IMR-90 (cell line): ENCODE data around the gene CYTH4. TPM values are rescaled to one million over a fixed set of nuclear protein-coding genes. Genes with fewer than 3 reads are reported as not detected.
A peak's percentile ranks its signal among the peaks of the same experiment; 100 is the strongest.

Source experiments
- ATAC-seq: fragments of 200-7000 bp; cut with Tn5 transposase; 2 replicates; pipeline ENCODE4 v1.9.1; 2020; ENCODE audit warnings: low read depth, mild to moderate bottlenecking, moderate library complexity
- BruUV-seq: library from RNA; stranded (reverse); fragments of 400-500 nt; replicated peaks from 2 replicates; lab custom pipeline; 2021; lab: Mats Ljungman, UMichigan
- CTCF ChIA-PET: fragments of 300-600 bp; formaldehyde crosslinking; extraction: SDS; loops from one replicate; lab custom pipeline; 2021; ENCODE audit warnings: antibody characterized with exemption; lab: Yijun Ruan, JAX
- POLR2A ChIA-PET: fragments of 300-600 bp; sonication (Branson Sonifier 250); formaldehyde crosslinking; loops from one replicate; lab custom pipeline; 2022; ENCODE audit warnings: antibody characterized with exemption; ENCODE audit not compliant: unreplicated experiment; lab: Charles Lee
- DNase-seq: peaks from one replicate; pipeline ENCODE4 v3.0.0; 2013
- H2AFZ ChIP-seq: replicated peaks from 2 replicates; pipeline ENCODE3; 2013; ENCODE audit warnings: low read length, mild to moderate bottlenecking; ENCODE audit not compliant: poor library complexity
- H2AK5ac ChIP-seq: 2 replicates; pipeline ENCODE4 v1.6.1; 2013; ENCODE audit warnings: low read depth, low read length, inconsistent platforms
- H2AK9ac ChIP-seq: replicated peaks from 2 replicates; pipeline ENCODE3; 2013; ENCODE audit warnings: mild to moderate bottlenecking, low read depth, low read length, moderate library complexity; ENCODE audit not compliant: poor library complexity
- H2BK120ac ChIP-seq: 2 replicates; pipeline ENCODE4 v1.6.1; 2013; ENCODE audit warnings: low read depth, low read length, inconsistent platforms
- H2BK15ac ChIP-seq: 3 replicates; pipeline ENCODE4 v1.6.1; 2013; ENCODE audit warnings: low read depth, low read length, inconsistent platforms
- H2BK20ac ChIP-seq: 2 replicates; pipeline ENCODE4 v1.6.1; 2013; ENCODE audit warnings: low read depth, mild to moderate bottlenecking, inconsistent platforms, low read length, moderate library complexity
- H2BK5ac ChIP-seq: 2 replicates; pipeline ENCODE4 v1.6.1; 2013; ENCODE audit warnings: mild to moderate bottlenecking, low read depth, low read length, inconsistent platforms; ENCODE audit not compliant: poor library complexity, severe bottlenecking
- H3K14ac ChIP-seq: replicated peaks from 2 replicates; pipeline ENCODE4 v1.6.1; 2013; ENCODE audit warnings: low read depth, low read length, inconsistent platforms
- H3K18ac ChIP-seq: 2 replicates; pipeline ENCODE4 v1.6.1; 2013; ENCODE audit warnings: low read depth, low read length, control low read depth
- H3K23ac ChIP-seq: 2 replicates; pipeline ENCODE4 v1.6.1; 2013; ENCODE audit warnings: low read depth, low read length, inconsistent platforms
- H3K27ac ChIP-seq: 2 replicates; pipeline ENCODE4 v1.5.1; 2013; ENCODE audit warnings: mild to moderate bottlenecking, control low read depth, low read length; ENCODE audit not compliant: insufficient read depth
- H3K27me3 ChIP-seq: 2 replicates; pipeline ENCODE4 v1.6.1; 2013; ENCODE audit warnings: low read length; ENCODE audit not compliant: control insufficient read depth, insufficient read depth
- H3K36me3 ChIP-seq: 2 replicates; pipeline ENCODE4 v1.6.1; 2013; ENCODE audit warnings: low read length, mixed read lengths; ENCODE audit not compliant: control insufficient read depth, insufficient read depth
- H3K4ac ChIP-seq: 2 replicates; pipeline ENCODE4 v1.6.1; 2013; ENCODE audit warnings: low read depth, low read length, inconsistent platforms
- H3K4me1 ChIP-seq: 2 replicates; pipeline ENCODE4 v1.6.1; 2013; ENCODE audit warnings: low read length, mixed read lengths; ENCODE audit not compliant: control insufficient read depth, insufficient read depth
- H3K4me2 ChIP-seq: 2 replicates; pipeline ENCODE4 v1.6.1; 2013; ENCODE audit warnings: low read depth, mild to moderate bottlenecking, control low read depth, low read length, moderate library complexity
- H3K4me3 ChIP-seq: 2 replicates; pipeline ENCODE4 v1.5.1; 2013; ENCODE audit warnings: low read depth, mild to moderate bottlenecking, control low read depth, low read length, moderate library complexity; ENCODE audit not compliant: insufficient read depth
- H3K56ac ChIP-seq: 2 replicates; pipeline ENCODE4 v1.6.1; 2013; ENCODE audit warnings: low read length, inconsistent platforms; ENCODE audit not compliant: insufficient read depth; ENCODE audit errors: extremely low read depth
- H3K79me1 ChIP-seq, 2 experiments: 2 replicates each; pipeline ENCODE4 v1.6.1; 2013; ENCODE audit warnings: low read length in 2 of 2, inconsistent platforms in 1 of 2, low read depth in 1 of 2
- H3K9ac ChIP-seq: 2 replicates; pipeline ENCODE4 v1.6.1; 2013; ENCODE audit warnings: low read depth, low read length, control low read depth
- H3K9me1 ChIP-seq: 2 replicates; pipeline ENCODE4 v1.6.1; 2013; ENCODE audit warnings: low read length, inconsistent platforms; ENCODE audit not compliant: insufficient read depth
- H3K9me3 ChIP-seq: 2 replicates; pipeline ENCODE4 v1.6.1; 2013; ENCODE audit warnings: low read length; ENCODE audit not compliant: control insufficient read depth, insufficient read depth
- H4K20me1 ChIP-seq: 2 replicates; pipeline ENCODE4 v1.6.1; 2013; ENCODE audit warnings: low read length, inconsistent platforms; ENCODE audit not compliant: insufficient read depth
- H4K5ac ChIP-seq: 2 replicates; pipeline ENCODE4 v1.6.1; 2013; ENCODE audit warnings: mild to moderate bottlenecking, low read depth, low read length, control low read depth
- H4K8ac ChIP-seq, 2 experiments: 2 replicates each; pipeline ENCODE4 v1.6.1; 2013; ENCODE audit warnings: low read depth in 2 of 2, low read length in 2 of 2, control low read depth in 1 of 2, inconsistent platforms in 1 of 2
- H4K91ac ChIP-seq: 2 replicates; pipeline ENCODE4 v1.6.1; 2013; ENCODE audit warnings: low read depth, low read length, inconsistent platforms; ENCODE audit not compliant: insufficient read depth
- BHLHE40 ChIP-seq: fragments of 150-350 bp; IDR thresholded peaks from 2 replicates; pipeline ENCODE4 v1.6.1; 2016; ENCODE audit warnings: mild to moderate bottlenecking, low read depth, low read length
- CEBPB ChIP-seq: IDR thresholded peaks from 2 replicates; pipeline ENCODE4 v1.6.1; 2012; ENCODE audit warnings: low read depth, low read length, improper control_type of control experiment
- CHD1 ChIP-seq: IDR thresholded peaks from 2 replicates; pipeline ENCODE4 v1.6.1; 2012; ENCODE audit warnings: low read depth, low read length, improper control_type of control experiment
- CTCF ChIP-seq: conservative IDR thresholded peaks from 2 replicates; pipeline ENCODE4 v1.5.1; 2012; ENCODE audit warnings: mild to moderate bottlenecking, low read depth, low read length, improper control_type of control experiment
- ELK1 ChIP-seq: fragments of 150-350 bp; IDR thresholded peaks from 2 replicates; pipeline ENCODE4 v1.6.1; 2016; ENCODE audit warnings: low read depth, mild to moderate bottlenecking, low read length, moderate library complexity, borderline replicate concordance
- FOS ChIP-seq: fragments of 150-350 bp; IDR thresholded peaks from 2 replicates; pipeline ENCODE4 v1.6.1; 2016; ENCODE audit warnings: low read depth, low read length
- MAFK ChIP-seq: IDR thresholded peaks from 2 replicates; pipeline ENCODE4 v1.6.1; 2012; ENCODE audit warnings: low read depth, low read length, improper control_type of control experiment
- MAZ ChIP-seq: IDR thresholded peaks from 2 replicates; pipeline ENCODE4 v1.6.1; 2012; ENCODE audit warnings: low read depth, mild to moderate bottlenecking, low read length, improper control_type of control experiment, moderate library complexity, borderline replicate concordance
- MXI1 ChIP-seq: IDR thresholded peaks from 2 replicates; pipeline ENCODE4 v1.6.1; 2012; ENCODE audit warnings: low read depth, mild to moderate bottlenecking, low read length, moderate library complexity, borderline replicate concordance
- NFE2L2 ChIP-seq: fragments of 150-350 bp; IDR thresholded peaks from 2 replicates; pipeline ENCODE4 v1.6.1; 2016; ENCODE audit warnings: low read depth, mild to moderate bottlenecking, low read length
- POLR2A ChIP-seq: IDR thresholded peaks from 2 replicates; pipeline ENCODE4 v1.6.1; 2012; ENCODE audit warnings: mild to moderate bottlenecking, low read depth, low read length
- RAD21 ChIP-seq: IDR thresholded peaks from 2 replicates; pipeline ENCODE4 v1.6.1; 2012; ENCODE audit warnings: low read length, improper control_type of control experiment
- RCOR1 ChIP-seq: IDR thresholded peaks from 2 replicates; pipeline ENCODE4 v1.6.1; 2012; ENCODE audit warnings: mild to moderate bottlenecking, low read length, improper control_type of control experiment; ENCODE audit not compliant: insufficient replicate concordance
- RFX5 ChIP-seq: IDR thresholded peaks from 2 replicates; pipeline ENCODE4 v1.8.0; 2012; ENCODE audit warnings: low read depth, mild to moderate bottlenecking, low read length, moderate library complexity
- SMC3 ChIP-seq: fragments of 150-350 bp; IDR thresholded peaks from 2 replicates; pipeline ENCODE4 v1.6.1; 2016; ENCODE audit warnings: low read depth, mild to moderate bottlenecking, antibody characterized with exemption, low read length, moderate library complexity
- WGBS, 2 experiments: methylation state at CpG; one replicate each; pipeline versions ENCODE4 v1.1.5 to v1.1.7; 2013; ENCODE audit warnings: missing lambda C conversion rate in 2 of 2; ENCODE audit not compliant: insufficient read length in 1 of 2; ENCODE audit errors: extremely low coverage in 2 of 2; 5-methylcytosine and 5-hydroxymethylcytosine counted together
- dilution Hi-C: fragments of 300-500 bp; cut with HindIII; formaldehyde crosslinking; loops from one replicate; pipeline ENCODE4 v1.14.3; 2018; ENCODE audit warnings: low sequenced_read_pairs; ENCODE audit not compliant: unreplicated experiment
- in situ Hi-C: fragments of 300-500 bp; cut with MboI; formaldehyde crosslinking; loops from 3 replicates; pipeline ENCODE4 v1.14.3; 2019; ENCODE audit warnings: low sequenced_read_pairs, inconsistent platforms, mixed read lengths
- intact Hi-C: fragments of 100-400 bp; cut with micrococcal nuclease; formaldehyde crosslinking; loops from 2 replicates; pipeline ENCODE4 v1.10.0; 2022
- polyA plus RNA-seq, 3 experiments: library from polyadenylated mRNA; depleted of rRNA; stranded (reverse); fragments of >200 nt; gene quantifications; 2 replicates each; pipeline ENCODE4 v1.2.3, GENCODE V29; 2012; ENCODE audit warnings: low replicate concordance in 1 of 3
- total RNA-seq: library from RNA; depleted of rRNA; stranded (reverse); fragments of >200 nt; gene quantifications from 2 replicates; pipeline ENCODE4 v1.2.3, GENCODE V29; 2012

CYTH4 gene
- total and polyA plus RNA-seq, 2 of the 4 experiments (the other 2 are of a cell fraction), result 0.36 to 0.55 TPM

GRCh38 chr22:37309211-37310074, 27.1 kb downstream of the CYTH4 start:
- BruUV-seq, result no TSS peak
- dilution Hi-C loops (no loop called here), intact Hi-C loops (no loop called here), in situ Hi-C loops (no loop called here)
- H2BK5ac ChIP-seq, result peak overlapping the region; percentile 55
- peak overlapping the region; percentile 98 for H2BK120ac ChIP-seq
- peak overlapping the region; percentile 59 for H2AFZ ChIP-seq
- CTCF ChIA-PET, result interaction anchor here (0.5 to 0.8 kb wide), 2 partner anchors 87 to 1338 kb away, joined by 3 to 5 read pairs; no protein-coding TSS in a partner anchor
- H2BK15ac ChIP-seq, result peak overlapping the region; percentile 56; the same call in 2 of the 3 replicates
- WGBS, 2 experiments, result 66% methylated on average over 5 of the region's 26 CpGs; no CpG with 5 or more reads in 1 of the 2 experiments
- no peaks in the 10 kb centered on the region for H3K9me3 ChIP-seq
- H3K23ac ChIP-seq, result peak overlapping the region; percentile 69
- peak overlapping the region; percentile 76 for H3K18ac ChIP-seq
- H4K91ac ChIP-seq, result peak overlapping the region; percentile 87
- H3K4me2 ChIP-seq, result no peak overlapping the region
- H3K9ac ChIP-seq, result no peak overlapping the region
- H3K36me3 ChIP-seq, result no peaks in the 10 kb centered on the region
- H3K56ac ChIP-seq, result no peak overlapping the region
- peak overlapping the region; percentile 92 for H2BK20ac ChIP-seq
- POLR2A ChIA-PET, result interaction anchor here (0.6 kb wide), 1 partner anchor 40 kb away, joined by 3 read pairs; no protein-coding TSS in a partner anchor
- H3K79me1 ChIP-seq, result peaks cover 0 to 15% of the 10 kb centered on the region in 2 experiments; a peak in 2 of 4 replicates
- peak overlapping the region; percentile 8 to 90 for H4K8ac ChIP-seq
- peak overlapping the region; percentile 76 for H4K5ac ChIP-seq
- H3K4me1 ChIP-seq, result peaks cover 50% of the 10 kb centered on the region
- DNase-seq (no peak), ATAC-seq (no peak)
- peak overlapping the region; percentile 99 for H2AK5ac ChIP-seq
- H3K27ac ChIP-seq, result peak overlapping the region; percentile 9
- H3K27me3 ChIP-seq, result no peaks in the 10 kb centered on the region
- peaks cover 3% of the 10 kb centered on the region; the same call in 1 of the 2 replicates for H4K20me1 ChIP-seq
- peaks cover 30% of the 10 kb centered on the region for H3K9me1 ChIP-seq
- H3K14ac ChIP-seq, result peak overlapping the region; percentile 86
- H2AK9ac ChIP-seq, result peak overlapping the region; percentile 96
- H3K4me3 ChIP-seq, result no peak overlapping the region
- peak overlapping the region; percentile 98 for H3K4ac ChIP-seq
- TF ChIP-seq ELK1 (no peak), CEBPB (no peak), MAFK (no peak), NFE2L2 (no peak), CHD1 (no peak), RCOR1 (no peak), MAZ (no peak), POLR2A (no peak), BHLHE40 (no peak), FOS (no peak), RFX5 (no peak), CTCF (no peak), MXI1 (no peak), SMC3 (no peak), RAD21 (no peak)
